Measurements from ENCODE around the gene ANKS4B.

DNA sequence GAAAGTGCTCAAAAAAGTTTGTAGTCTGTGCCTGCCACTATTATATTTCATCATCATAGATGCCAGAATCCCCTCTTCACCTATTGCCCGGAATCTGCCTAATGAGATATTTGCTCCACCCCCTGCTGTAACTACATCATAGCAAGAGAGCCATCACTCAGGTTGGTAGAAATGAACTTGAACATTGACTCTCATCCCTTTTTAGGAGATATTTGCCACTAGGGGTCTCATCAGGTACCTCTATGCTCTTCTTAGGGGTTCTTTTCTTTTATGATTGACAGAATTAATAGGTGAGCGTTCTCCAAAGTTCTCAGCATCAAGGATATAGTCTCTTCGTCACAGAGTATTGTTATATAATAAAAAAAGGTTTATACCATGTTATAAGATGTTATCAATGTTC lies 20.0 kb downstream of the ANKS4B start:
- TF ChIP-seq EP300 (conservative IDR thresholded peaks at IDR 0.05; ENCODE audit: poor library complexity, severe bottlenecking): no peak
- TF ChIP-seq, protein P1, sequence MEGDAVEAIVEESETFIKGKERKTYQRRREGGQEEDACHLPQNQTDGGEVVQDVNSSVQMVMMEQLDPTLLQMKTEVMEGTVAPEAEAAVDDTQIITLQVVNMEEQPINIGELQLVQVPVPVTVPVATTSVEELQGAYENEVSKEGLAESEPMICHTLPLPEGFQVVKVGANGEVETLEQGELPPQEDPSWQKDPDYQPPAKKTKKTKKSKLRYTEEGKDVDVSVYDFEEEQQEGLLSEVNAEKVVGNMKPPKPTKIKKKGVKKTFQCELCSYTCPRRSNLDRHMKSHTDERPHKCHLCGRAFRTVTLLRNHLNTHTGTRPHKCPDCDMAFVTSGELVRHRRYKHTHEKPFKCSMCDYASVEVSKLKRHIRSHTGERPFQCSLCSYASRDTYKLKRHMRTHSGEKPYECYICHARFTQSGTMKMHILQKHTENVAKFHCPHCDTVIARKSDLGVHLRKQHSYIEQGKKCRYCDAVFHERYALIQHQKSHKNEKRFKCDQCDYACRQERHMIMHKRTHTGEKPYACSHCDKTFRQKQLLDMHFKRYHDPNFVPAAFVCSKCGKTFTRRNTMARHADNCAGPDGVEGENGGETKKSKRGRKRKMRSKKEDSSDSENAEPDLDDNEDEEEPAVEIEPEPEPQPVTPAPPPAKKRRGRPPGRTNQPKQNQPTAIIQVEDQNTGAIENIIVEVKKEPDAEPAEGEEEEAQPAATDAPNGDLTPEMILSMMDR (IDR thresholded peaks at IDR 0.05; ENCODE audit: poor library complexity, severe bottlenecking): no peak
- no peak for TF ChIP-seq POLR2AphosphoS5 (IDR thresholded peaks at IDR 0.05)
- TF ChIP-seq EZH2 (IDR thresholded peaks at IDR 0.05; ENCODE audit: borderline replicate concordance, insufficient read depth, low read length, poor library complexity, severe bottlenecking): no peak
- TF ChIP-seq, protein P2, sequence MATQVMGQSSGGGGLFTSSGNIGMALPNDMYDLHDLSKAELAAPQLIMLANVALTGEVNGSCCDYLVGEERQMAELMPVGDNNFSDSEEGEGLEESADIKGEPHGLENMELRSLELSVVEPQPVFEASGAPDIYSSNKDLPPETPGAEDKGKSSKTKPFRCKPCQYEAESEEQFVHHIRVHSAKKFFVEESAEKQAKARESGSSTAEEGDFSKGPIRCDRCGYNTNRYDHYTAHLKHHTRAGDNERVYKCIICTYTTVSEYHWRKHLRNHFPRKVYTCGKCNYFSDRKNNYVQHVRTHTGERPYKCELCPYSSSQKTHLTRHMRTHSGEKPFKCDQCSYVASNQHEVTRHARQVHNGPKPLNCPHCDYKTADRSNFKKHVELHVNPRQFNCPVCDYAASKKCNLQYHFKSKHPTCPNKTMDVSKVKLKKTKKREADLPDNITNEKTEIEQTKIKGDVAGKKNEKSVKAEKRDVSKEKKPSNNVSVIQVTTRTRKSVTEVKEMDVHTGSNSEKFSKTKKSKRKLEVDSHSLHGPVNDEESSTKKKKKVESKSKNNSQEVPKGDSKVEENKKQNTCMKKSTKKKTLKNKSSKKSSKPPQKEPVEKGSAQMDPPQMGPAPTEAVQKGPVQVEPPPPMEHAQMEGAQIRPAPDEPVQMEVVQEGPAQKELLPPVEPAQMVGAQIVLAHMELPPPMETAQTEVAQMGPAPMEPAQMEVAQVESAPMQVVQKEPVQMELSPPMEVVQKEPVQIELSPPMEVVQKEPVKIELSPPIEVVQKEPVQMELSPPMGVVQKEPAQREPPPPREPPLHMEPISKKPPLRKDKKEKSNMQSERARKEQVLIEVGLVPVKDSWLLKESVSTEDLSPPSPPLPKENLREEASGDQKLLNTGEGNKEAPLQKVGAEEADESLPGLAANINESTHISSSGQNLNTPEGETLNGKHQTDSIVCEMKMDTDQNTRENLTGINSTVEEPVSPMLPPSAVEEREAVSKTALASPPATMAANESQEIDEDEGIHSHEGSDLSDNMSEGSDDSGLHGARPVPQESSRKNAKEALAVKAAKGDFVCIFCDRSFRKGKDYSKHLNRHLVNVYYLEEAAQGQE (IDR thresholded peaks at IDR 0.05; ENCODE audit: borderline replicate concordance): no peak
